Measurements from ENCODE around the gene REEP1.
"Not testable (repeated sequence)": the region's sequence is repeated elsewhere in the genome, so short reads cannot be mapped to it uniquely, and the experiment has no call there.

- TF ChIP-seq EZH2 (IDR thresholded peaks at IDR 0.05; ENCODE audit: insufficient read depth, poor library complexity, severe bottlenecking); EZH2phosphoT487 (IDR thresholded peaks at IDR 0.05; ENCODE audit: insufficient read depth, low read depth): not testable (repeated sequence)
Measured at GRCh38 chr2:86244781-86245180, 92.6 kb downstream of the REEP1 start.
